Vagina (tissue), 2 donors: Measurements from ENCODE around the gene TERC.

Source experiments
- CTCF ChIP-seq, 3 experiments: fragments of 450-650 bp in 2 of 3; fragments of 200-600 bp in 1 of 3; sonication (generic) in 1 of 3; IDR thresholded peaks; one replicate each; pipeline ENCODE4 v1.5.1; 2017 to 2019; ENCODE audit warnings: antibody characterized with exemption in 3 of 3, mild to moderate bottlenecking in 2 of 3, moderate library complexity in 2 of 3
- POLR2A ChIP-seq, 2 donors: fragments of 450-650 bp; IDR thresholded peaks; one replicate each; pipeline ENCODE4 v1.6.1; 2017; ENCODE audit warnings: antibody characterized with exemption in 2 of 2, mild to moderate bottlenecking in 2 of 2, moderate library complexity in 2 of 2

GRCh38 chr3:169746924-169747323 lies 17.9 kb downstream of the TERC start:
- TF ChIP-seq POLR2A (IDR thresholded peaks at IDR 0.05): no peak
- no peak for TF ChIP-seq CTCF (IDR thresholded peaks at IDR 0.05)
